ENCODE data around the gene ST7. TPM values are rescaled to one million over a fixed set of nuclear protein-coding genes. Genes with fewer than 3 reads are reported as not detected.

Gene ST7
- total RNA-seq, 1 experiment from 2014 or later: 12.4 TPM

GRCh38 chr7:117278040-117278439, 324.7 kb downstream of the ST7 start:
- no peak for ATAC-seq
- H3K9me3 Mint-ChIP-seq: no peaks in the 10 kb centered on the region
- CTCF ChIA-PET: no interaction called here
- H3K4me1 Mint-ChIP-seq: no peaks in the 10 kb centered on the region
- no peaks in the 10 kb centered on the region for H3K27me3 Mint-ChIP-seq (ENCODE audit: low read depth)
- H3K27ac Mint-ChIP-seq: no peak overlapping the region
- TF ChIP-seq E2F1 (CRISPR knock-in tag; IDR thresholded peaks at IDR 0.05): no peak
- no peak for TF ChIP-seq ZNF263 (CRISPR knock-in tag; IDR thresholded peaks at IDR 0.05; ENCODE audit: low read depth)
- no peak for TF ChIP-seq EMX1 (CRISPR knock-in tag; IDR thresholded peaks at IDR 0.05)
- TF ChIP-seq KAT7 (CRISPR knock-in tag; IDR thresholded peaks at IDR 0.05; ENCODE audit: borderline replicate concordance): no peak
- no peak for DNase-seq (ENCODE audit: low spot score)
- POLR2A ChIA-PET: no interaction called here
- H3K36me3 Mint-ChIP-seq: no peaks in the 10 kb centered on the region
- no peak overlapping the region for H3K4me3 Mint-ChIP-seq

DNA sequence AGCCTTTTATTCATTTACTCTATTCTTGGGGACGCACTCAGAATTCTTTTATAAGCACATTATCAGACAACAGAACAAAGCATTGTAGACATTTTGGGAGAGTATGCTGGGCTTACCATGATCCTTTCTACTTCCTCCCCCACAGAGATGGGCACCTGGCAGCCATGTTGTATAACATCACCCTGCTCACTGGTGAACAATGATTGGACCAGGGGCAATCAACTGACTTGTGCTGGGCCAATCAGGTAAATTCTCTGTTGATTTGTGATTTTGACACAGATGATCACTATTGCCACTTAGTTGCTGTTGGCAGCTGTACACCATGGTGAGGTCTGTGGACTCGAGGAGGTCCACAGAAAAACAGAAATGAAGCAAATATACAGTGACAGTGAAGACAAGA, 325.9 kb downstream of the ST7 start:
- no peak for ATAC-seq
- TF ChIP-seq ATF1 (CRISPR knock-in tag; IDR thresholded peaks at IDR 0.05) (no peak), HMGA2 (CRISPR knock-in tag; IDR thresholded peaks at IDR 0.05) (no peak), IRF2 (CRISPR knock-in tag; IDR thresholded peaks at IDR 0.05; ENCODE audit: borderline replicate concordance, low read depth) (no peak), RELA (CRISPR knock-in tag; IDR thresholded peaks at IDR 0.05; ENCODE audit: borderline replicate concordance) (no peak), AFF4 (CRISPR knock-in tag; IDR thresholded peaks at IDR 0.05; ENCODE audit: borderline replicate concordance) (no peak), GTF2I (CRISPR knock-in tag; conservative IDR thresholded peaks at IDR 0.05) (no peak), USF1 (CRISPR knock-in tag; IDR thresholded peaks at IDR 0.05) (no peak), JAZF1 (CRISPR knock-in tag; IDR thresholded peaks at IDR 0.05) (no peak), ZNF396 (CRISPR knock-in tag; IDR thresholded peaks at IDR 0.05; ENCODE audit: borderline replicate concordance) (no peak), CREM (CRISPR knock-in tag; IDR thresholded peaks at IDR 0.05) (no peak), ZNF232 (CRISPR knock-in tag; IDR thresholded peaks at IDR 0.05) (no peak), STAT6 (CRISPR knock-in tag; conservative IDR thresholded peaks at IDR 0.05; ENCODE audit: low read depth) (no peak)
- TF ChIP-seq, protein P1, sequence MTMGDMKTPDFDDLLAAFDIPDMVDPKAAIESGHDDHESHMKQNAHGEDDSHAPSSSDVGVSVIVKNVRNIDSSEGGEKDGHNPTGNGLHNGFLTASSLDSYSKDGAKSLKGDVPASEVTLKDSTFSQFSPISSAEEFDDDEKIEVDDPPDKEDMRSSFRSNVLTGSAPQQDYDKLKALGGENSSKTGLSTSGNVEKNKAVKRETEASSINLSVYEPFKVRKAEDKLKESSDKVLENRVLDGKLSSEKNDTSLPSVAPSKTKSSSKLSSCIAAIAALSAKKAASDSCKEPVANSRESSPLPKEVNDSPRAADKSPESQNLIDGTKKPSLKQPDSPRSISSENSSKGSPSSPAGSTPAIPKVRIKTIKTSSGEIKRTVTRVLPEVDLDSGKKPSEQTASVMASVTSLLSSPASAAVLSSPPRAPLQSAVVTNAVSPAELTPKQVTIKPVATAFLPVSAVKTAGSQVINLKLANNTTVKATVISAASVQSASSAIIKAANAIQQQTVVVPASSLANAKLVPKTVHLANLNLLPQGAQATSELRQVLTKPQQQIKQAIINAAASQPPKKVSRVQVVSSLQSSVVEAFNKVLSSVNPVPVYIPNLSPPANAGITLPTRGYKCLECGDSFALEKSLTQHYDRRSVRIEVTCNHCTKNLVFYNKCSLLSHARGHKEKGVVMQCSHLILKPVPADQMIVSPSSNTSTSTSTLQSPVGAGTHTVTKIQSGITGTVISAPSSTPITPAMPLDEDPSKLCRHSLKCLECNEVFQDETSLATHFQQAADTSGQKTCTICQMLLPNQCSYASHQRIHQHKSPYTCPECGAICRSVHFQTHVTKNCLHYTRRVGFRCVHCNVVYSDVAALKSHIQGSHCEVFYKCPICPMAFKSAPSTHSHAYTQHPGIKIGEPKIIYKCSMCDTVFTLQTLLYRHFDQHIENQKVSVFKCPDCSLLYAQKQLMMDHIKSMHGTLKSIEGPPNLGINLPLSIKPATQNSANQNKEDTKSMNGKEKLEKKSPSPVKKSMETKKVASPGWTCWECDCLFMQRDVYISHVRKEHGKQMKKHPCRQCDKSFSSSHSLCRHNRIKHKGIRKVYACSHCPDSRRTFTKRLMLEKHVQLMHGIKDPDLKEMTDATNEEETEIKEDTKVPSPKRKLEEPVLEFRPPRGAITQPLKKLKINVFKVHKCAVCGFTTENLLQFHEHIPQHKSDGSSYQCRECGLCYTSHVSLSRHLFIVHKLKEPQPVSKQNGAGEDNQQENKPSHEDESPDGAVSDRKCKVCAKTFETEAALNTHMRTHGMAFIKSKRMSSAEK (CRISPR knock-in tag; IDR thresholded peaks at IDR 0.05; ENCODE audit: borderline replicate concordance): no peak
- ChIA-PET CTCF (no interaction called here), POLR2A (no interaction called here)
- no peak for DNase-seq (ENCODE audit: low spot score)
- Mint-ChIP-seq H3K4me1 (no peaks in the 10 kb centered on the region), H3K27ac (no peak overlapping the region), H3K4me3 (no peak overlapping the region), H3K9me3 (no peaks in the 10 kb centered on the region), H3K36me3 (no peaks in the 10 kb centered on the region), H3K27me3 (ENCODE audit: low read depth) (no peaks in the 10 kb centered on the region)

Data from WTC11 (cell line).